ENCODE measurements around the gene CAND2. TPM values are rescaled to one million over a fixed set of nuclear protein-coding genes. Genes with fewer than 3 reads are reported as not detected.

The CAND2 gene
- total and polyA plus RNA-seq, 2 donors (not counting 1 experiment from before 2014, with no cell fraction given) = 2.5 to 16.7 TPM

GRCh38 chr3:12861611-12862010, 65.1 kb downstream of the CAND2 start:
- no peak for DNase-seq (ENCODE audit: low read depth in 2 of 2)
- H3K9me3 ChIP-seq (ENCODE audit: control insufficient read depth, insufficient read depth, low read depth, low read length) = no peaks in the 10 kb centered on the region
- H3K4me2 ChIP-seq (ENCODE audit: extremely low read depth, insufficient read depth, low read length) = no peak overlapping the region
- no peak overlapping the region for H2AFZ ChIP-seq (ENCODE audit: low read length)
- H3K79me2 ChIP-seq (ENCODE audit: control insufficient read depth, insufficient read depth, low read length) = no peaks in the 10 kb centered on the region
- no peaks in the 10 kb centered on the region for H4K20me1 ChIP-seq (ENCODE audit: control insufficient read depth, extremely low read depth, insufficient read depth, low read length)
- no peak overlapping the region for H3K9ac ChIP-seq (ENCODE audit: insufficient read depth, low read length)
- H3K4me1 ChIP-seq (ENCODE audit: control insufficient read depth, extremely low read depth, insufficient read depth, low read length) = no peaks in the 10 kb centered on the region
- H3K27me3 ChIP-seq (ENCODE audit: control insufficient read depth, insufficient read depth, low read length) = peaks cover 3% of the 10 kb centered on the region
- no peak overlapping the region for H3K4me3 ChIP-seq (replicated peaks in 1 of 4; ENCODE audit: control extremely low read depth in 1 of 4, insufficient read depth in 1 of 4, low read depth in 3 of 4, low read length in 4 of 4)
- no peak overlapping the region for H3K27ac ChIP-seq (ENCODE audit: insufficient read depth, low read length)
- no peaks in the 10 kb centered on the region for H3K36me3 ChIP-seq (ENCODE audit: control insufficient read depth, insufficient read depth, low read length)
- no peak for TF ChIP-seq CTCF (conservative IDR thresholded peaks at IDR 0.05 in 1 of 2, IDR thresholded peaks at IDR 0.05 in 1 of 2; ENCODE audit: low read depth in 1 of 2, low read length in 2 of 2)
- no peak for TF ChIP-seq EZH2 (IDR thresholded peaks at IDR 0.05; ENCODE audit: low read length, missing control alignments)

- H3K4me2 ChIP-seq (ENCODE audit: extremely low read depth, insufficient read depth, low read length) = no peak overlapping the region
- H3K9ac ChIP-seq (ENCODE audit: insufficient read depth, low read length) = no peak overlapping the region
- H3K4me1 ChIP-seq (ENCODE audit: control insufficient read depth, extremely low read depth, insufficient read depth, low read length) = no peaks in the 10 kb centered on the region
- no peaks in the 10 kb centered on the region for H3K79me2 ChIP-seq (ENCODE audit: control insufficient read depth, insufficient read depth, low read length)
- no peaks in the 10 kb centered on the region for H3K36me3 ChIP-seq (ENCODE audit: control insufficient read depth, insufficient read depth, low read length)
- H2AFZ ChIP-seq (ENCODE audit: low read length) = no peak overlapping the region
- no peaks in the 10 kb centered on the region for H3K9me3 ChIP-seq (ENCODE audit: control insufficient read depth, insufficient read depth, low read depth, low read length)
- H4K20me1 ChIP-seq (ENCODE audit: control insufficient read depth, extremely low read depth, insufficient read depth, low read length) = no peaks in the 10 kb centered on the region
- TF ChIP-seq CTCF (conservative IDR thresholded peaks at IDR 0.05 in 1 of 2, IDR thresholded peaks at IDR 0.05 in 1 of 2; ENCODE audit: low read depth in 1 of 2, low read length in 2 of 2) = no peak
- no peak overlapping the region for H3K27ac ChIP-seq (ENCODE audit: insufficient read depth, low read length)
- H3K4me3 ChIP-seq (replicated peaks in 1 of 4; ENCODE audit: control extremely low read depth in 1 of 4, insufficient read depth in 1 of 4, low read depth in 3 of 4, low read length in 4 of 4) = no peak overlapping the region
- DNase-seq (ENCODE audit: low read depth in 2 of 2) = no peak
- peaks cover 3% of the 10 kb centered on the region for H3K27me3 ChIP-seq (ENCODE audit: control insufficient read depth, insufficient read depth, low read length)
Observed at GRCh38 chr3:12862387-12862786, 65.9 kb downstream of the CAND2 start.

GRCh38 chr3:12865271-12865670, 68.8 kb downstream of the CAND2 start:
- no peaks in the 10 kb centered on the region for H3K4me1 ChIP-seq (ENCODE audit: control insufficient read depth, extremely low read depth, insufficient read depth, low read length)
- no peak for TF ChIP-seq EZH2 (IDR thresholded peaks at IDR 0.05; ENCODE audit: low read length, missing control alignments)
- no peaks in the 10 kb centered on the region for H3K79me2 ChIP-seq (ENCODE audit: control insufficient read depth, insufficient read depth, low read length)
- H3K27me3 ChIP-seq (ENCODE audit: control insufficient read depth, insufficient read depth, low read length) = peaks cover 3% of the 10 kb centered on the region
- no peak overlapping the region for H3K4me3 ChIP-seq (replicated peaks in 1 of 4; ENCODE audit: control extremely low read depth in 1 of 4, insufficient read depth in 1 of 4, low read depth in 3 of 4, low read length in 4 of 4)
- DNase-seq (ENCODE audit: low read depth in 2 of 2) = no peak
- H4K20me1 ChIP-seq (ENCODE audit: control insufficient read depth, extremely low read depth, insufficient read depth, low read length) = no peaks in the 10 kb centered on the region
- H3K27ac ChIP-seq (ENCODE audit: insufficient read depth, low read length) = no peak overlapping the region
- no peak overlapping the region for H3K4me2 ChIP-seq (ENCODE audit: extremely low read depth, insufficient read depth, low read length)
- H2AFZ ChIP-seq (ENCODE audit: low read length) = no peak overlapping the region
- H3K9me3 ChIP-seq (ENCODE audit: control insufficient read depth, insufficient read depth, low read depth, low read length) = no peaks in the 10 kb centered on the region
- no peaks in the 10 kb centered on the region for H3K36me3 ChIP-seq (ENCODE audit: control insufficient read depth, insufficient read depth, low read length)
- H3K9ac ChIP-seq (ENCODE audit: insufficient read depth, low read length) = no peak overlapping the region

Data from fibroblast of lung (primary cell).